ENCODE measurements around the gene SRPK3. TPM values are rescaled to one million over a fixed set of nuclear protein-coding genes. Genes with fewer than 3 reads are reported as not detected.

SRPK3 gene
- total RNA-seq, 1 experiment from 2014 or later: 0.14 TPM

GRCh38 chrX:153807976-153808375 is 27.1 kb downstream of the SRPK3 start:
- no peak for TF ChIP-seq CTCF (IDR thresholded peaks at IDR 0.05; ENCODE audit: unreplicated experiment)
- Mint-ChIP-seq H3K27me3 (ENCODE audit: unreplicated experiment) (peaks cover 85% of the 10 kb centered on the region), H3K4me3 (ENCODE audit: low read depth, unreplicated experiment) (no peak overlapping the region), H3K27ac (ENCODE audit: unreplicated experiment) (no peak overlapping the region), H3K36me3 (ENCODE audit: insufficient read depth, unreplicated experiment) (peaks cover under 1% of the 10 kb centered on the region), H3K9me3 (ENCODE audit: low read depth, unreplicated experiment) (no peaks in the 10 kb centered on the region), H3K4me1 (ENCODE audit: low read depth, unreplicated experiment) (no peaks in the 10 kb centered on the region)
- BruUV-seq (replicated peaks): no TSS peak
- CTCF ChIA-PET: no interaction called here
- intact Hi-C loops (cut with micrococcal nuclease; ENCODE audit: unreplicated experiment): no loop called here
- DNase-seq: no peak

GRCh38 chrX:153812220-153812619 is 31.4 kb downstream of the SRPK3 start:
- DNase-seq: no peak
- H3K4me1 Mint-ChIP-seq (ENCODE audit: low read depth, unreplicated experiment): no peaks in the 10 kb centered on the region
- H3K27ac Mint-ChIP-seq (ENCODE audit: unreplicated experiment): no peak overlapping the region
- no TSS peak for BruUV-seq (replicated peaks)
- CTCF ChIA-PET: no interaction called here
- no peak for TF ChIP-seq CTCF (IDR thresholded peaks at IDR 0.05; ENCODE audit: unreplicated experiment)
- no peak overlapping the region for H3K4me3 Mint-ChIP-seq (ENCODE audit: low read depth, unreplicated experiment)
- intact Hi-C loops (cut with micrococcal nuclease; ENCODE audit: unreplicated experiment): no loop called here
- peaks cover 91% of the 10 kb centered on the region for H3K27me3 Mint-ChIP-seq (ENCODE audit: unreplicated experiment)
- H3K9me3 Mint-ChIP-seq (ENCODE audit: low read depth, unreplicated experiment): no peaks in the 10 kb centered on the region
- peaks cover 3% of the 10 kb centered on the region for H3K36me3 Mint-ChIP-seq (ENCODE audit: insufficient read depth, unreplicated experiment)

GRCh38 chrX:153813161-153813560 is 32.3 kb downstream of the SRPK3 start:
- no peak overlapping the region for H3K4me3 Mint-ChIP-seq (ENCODE audit: low read depth, unreplicated experiment)
- no peak for DNase-seq
- CTCF ChIA-PET: no interaction called here
- no peak for TF ChIP-seq CTCF (IDR thresholded peaks at IDR 0.05; ENCODE audit: unreplicated experiment)
- BruUV-seq (replicated peaks): no TSS peak
- intact Hi-C loops (cut with micrococcal nuclease; ENCODE audit: unreplicated experiment): no loop called here
- H3K9me3 Mint-ChIP-seq (ENCODE audit: low read depth, unreplicated experiment): no peaks in the 10 kb centered on the region
- H3K36me3 Mint-ChIP-seq (ENCODE audit: insufficient read depth, unreplicated experiment): peaks cover 3% of the 10 kb centered on the region
- no peaks in the 10 kb centered on the region for H3K4me1 Mint-ChIP-seq (ENCODE audit: low read depth, unreplicated experiment)
- peaks cover 91% of the 10 kb centered on the region for H3K27me3 Mint-ChIP-seq (ENCODE audit: unreplicated experiment)
- no peak overlapping the region for H3K27ac Mint-ChIP-seq (ENCODE audit: unreplicated experiment)

- Mint-ChIP-seq H3K36me3 (ENCODE audit: insufficient read depth, unreplicated experiment) (peaks cover 3% of the 10 kb centered on the region), H3K9me3 (ENCODE audit: low read depth, unreplicated experiment) (no peaks in the 10 kb centered on the region), H3K27me3 (ENCODE audit: unreplicated experiment) (peaks cover 91% of the 10 kb centered on the region), H3K27ac (ENCODE audit: unreplicated experiment) (no peak overlapping the region), H3K4me1 (ENCODE audit: low read depth, unreplicated experiment) (no peaks in the 10 kb centered on the region), H3K4me3 (ENCODE audit: low read depth, unreplicated experiment) (no peak overlapping the region)
- no TSS peak for BruUV-seq (replicated peaks)
- TF ChIP-seq CTCF (IDR thresholded peaks at IDR 0.05; ENCODE audit: unreplicated experiment): no peak
- CTCF ChIA-PET: no interaction called here
- intact Hi-C loops (cut with micrococcal nuclease; ENCODE audit: unreplicated experiment): no loop called here
- no peak for DNase-seq
Measured at GRCh38 chrX:153814591-153815315, 33.9 kb downstream of the SRPK3 start.
